DMS53 treated with DMSO at 0.1 percent for 48 hours (cell line): ENCODE results near the gene CPT1B.
A peak's percentile ranks its signal among the peaks of the same experiment; 100 is the strongest.
"Not testable (repeated sequence)": the region's sequence is repeated elsewhere in the genome, so short reads cannot be mapped to it uniquely, and the experiment has no call there.

Experiments used
- DNase-seq: peaks from one replicate; lab custom pipeline; 2025; ENCODE audit not compliant: unreplicated experiment; lab: John Stamatoyannopoulos, UW

The CPT1B gene

DNA sequence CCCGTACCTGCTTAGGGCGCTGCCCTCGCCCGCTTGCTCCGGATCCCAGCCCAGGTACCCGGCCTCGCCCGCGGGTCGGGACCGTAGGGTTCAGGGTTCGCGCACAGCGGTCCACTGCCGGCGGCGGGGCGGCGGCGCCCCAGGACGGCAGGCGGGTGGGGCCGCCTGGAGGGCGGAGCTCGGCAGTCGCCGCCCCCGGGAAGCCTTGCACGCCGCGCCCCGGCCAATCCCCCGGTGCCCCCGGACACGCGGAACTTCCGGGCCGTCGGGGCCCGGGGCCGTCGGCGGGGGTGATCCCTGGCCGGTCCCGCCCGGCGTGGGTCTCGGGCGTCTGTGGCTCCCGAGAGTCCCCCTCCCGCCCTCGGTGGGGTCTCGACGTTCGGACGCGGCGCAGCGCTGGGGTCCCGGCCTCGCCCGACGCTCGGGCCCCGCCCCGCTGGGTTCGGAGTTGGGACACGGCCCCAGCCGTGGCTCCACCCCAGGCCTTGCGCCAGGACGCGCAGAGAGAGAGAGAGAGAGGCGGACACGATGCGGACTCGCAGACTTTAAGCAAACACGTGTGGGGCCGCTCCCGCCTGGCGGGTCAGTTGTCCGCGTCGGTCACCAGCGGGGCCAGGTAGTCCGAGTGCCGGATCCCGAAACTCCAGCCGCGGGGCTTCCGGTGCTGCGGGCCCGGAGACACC, 48.2 kb downstream of the CPT1B start, which contains the start of gene TYMP:
Gene TYMP (minus strand): TSS at position 116 of the 683 bp plus-strand sequence. CDS start 303 bp downstream, outside the sequence.
- peak; percentile 44 for DNase-seq

DNA sequence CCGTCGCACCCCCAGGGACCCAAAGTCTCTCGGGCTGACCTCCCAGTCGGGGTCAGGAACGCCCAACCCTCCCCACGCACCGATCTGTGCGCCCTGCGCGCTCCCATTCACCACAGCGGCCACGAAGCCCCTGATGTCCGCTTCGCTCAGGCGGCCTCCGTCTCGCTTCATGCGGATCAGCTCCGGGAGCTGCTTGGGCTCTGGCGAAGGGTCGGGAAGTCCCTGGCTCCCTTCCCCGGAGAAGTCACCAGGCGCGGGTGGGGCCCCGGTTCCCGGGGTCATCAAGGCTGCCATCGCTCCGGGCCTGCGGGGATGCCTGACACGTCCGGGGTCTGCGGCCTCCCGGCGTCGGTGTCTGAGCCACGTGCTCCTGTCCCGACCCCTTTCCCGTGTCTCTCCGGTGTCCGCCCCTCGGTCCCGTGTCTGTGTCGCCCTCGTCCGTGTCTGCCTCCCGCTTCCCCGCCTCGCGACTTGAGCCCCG, 48.8 kb downstream of the CPT1B start:
- DNase-seq, result no peak

DNA sequence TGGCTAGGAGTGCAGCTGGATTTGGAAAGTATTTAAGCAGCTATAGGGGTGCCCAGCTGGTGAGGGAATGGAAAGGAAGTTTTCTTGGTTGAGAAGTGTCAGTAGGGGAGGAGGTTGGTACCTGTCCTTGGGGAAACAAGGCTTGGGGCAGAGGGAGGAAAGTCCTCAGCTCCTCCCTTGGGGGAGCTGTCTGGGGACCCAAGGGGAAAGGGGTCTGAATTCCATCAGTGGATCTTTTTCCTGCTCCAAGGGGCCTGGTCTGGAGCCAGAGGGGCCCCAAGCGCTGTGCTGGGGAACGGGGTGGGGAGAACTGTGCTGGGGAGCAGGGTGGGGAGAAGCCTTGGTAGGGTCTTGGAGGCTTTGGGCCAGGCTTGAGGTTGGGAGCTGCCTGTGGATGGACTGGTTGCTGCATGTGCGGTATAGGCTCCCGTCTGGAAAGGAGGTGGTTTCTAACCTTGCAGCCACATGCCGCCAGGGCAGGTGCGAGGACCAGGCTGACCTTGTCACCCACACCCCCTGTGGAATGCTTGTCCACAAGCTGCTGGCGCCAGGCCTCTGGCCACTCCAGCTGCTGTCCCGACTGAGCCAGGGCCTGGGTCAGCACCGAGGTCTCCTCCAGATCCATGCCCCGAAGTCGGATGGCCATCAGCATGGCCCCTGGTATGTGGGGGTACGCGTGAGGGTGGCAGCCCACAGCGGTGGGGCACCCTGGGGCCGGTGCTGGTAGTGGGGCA, 49.4 kb downstream of the CPT1B start:
- DNase-seq, result no peak

DNA sequence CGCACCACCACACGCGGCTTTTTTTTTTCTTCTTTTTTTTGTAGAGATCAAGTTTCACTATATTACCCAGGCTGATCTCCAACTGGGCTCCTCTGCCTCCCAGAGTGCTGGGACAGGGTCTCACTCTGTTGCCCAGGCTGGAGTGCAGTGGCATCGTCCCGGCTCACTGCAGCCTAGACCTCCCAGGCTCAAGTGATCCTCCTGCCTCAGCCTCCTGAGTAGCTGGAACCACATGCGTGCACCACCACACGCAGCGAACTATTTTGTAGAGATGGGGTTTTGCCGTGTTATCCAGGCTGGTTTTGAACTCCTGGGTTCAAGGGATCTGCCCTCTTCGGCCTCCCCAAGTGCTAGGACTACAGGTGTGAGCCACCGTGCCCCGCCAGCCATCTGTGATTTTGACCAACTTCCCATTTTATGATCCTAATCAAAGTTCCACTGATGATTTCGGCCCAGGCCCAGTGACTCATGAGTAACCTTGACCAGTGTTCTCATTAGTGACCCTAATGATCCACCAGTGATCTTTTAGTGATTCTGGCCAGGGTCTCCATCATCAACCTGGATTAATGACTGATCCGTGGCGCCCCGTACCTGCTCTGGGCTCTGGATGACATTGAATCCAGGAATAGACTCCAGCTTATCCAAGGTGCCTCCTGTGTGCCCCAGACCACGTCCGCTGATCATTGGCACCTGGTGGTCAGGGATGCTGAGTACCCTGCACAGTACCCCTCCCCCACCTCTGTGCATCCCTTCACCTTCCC, 50.1 kb downstream of the CPT1B start:
- no peak for DNase-seq

DNA sequence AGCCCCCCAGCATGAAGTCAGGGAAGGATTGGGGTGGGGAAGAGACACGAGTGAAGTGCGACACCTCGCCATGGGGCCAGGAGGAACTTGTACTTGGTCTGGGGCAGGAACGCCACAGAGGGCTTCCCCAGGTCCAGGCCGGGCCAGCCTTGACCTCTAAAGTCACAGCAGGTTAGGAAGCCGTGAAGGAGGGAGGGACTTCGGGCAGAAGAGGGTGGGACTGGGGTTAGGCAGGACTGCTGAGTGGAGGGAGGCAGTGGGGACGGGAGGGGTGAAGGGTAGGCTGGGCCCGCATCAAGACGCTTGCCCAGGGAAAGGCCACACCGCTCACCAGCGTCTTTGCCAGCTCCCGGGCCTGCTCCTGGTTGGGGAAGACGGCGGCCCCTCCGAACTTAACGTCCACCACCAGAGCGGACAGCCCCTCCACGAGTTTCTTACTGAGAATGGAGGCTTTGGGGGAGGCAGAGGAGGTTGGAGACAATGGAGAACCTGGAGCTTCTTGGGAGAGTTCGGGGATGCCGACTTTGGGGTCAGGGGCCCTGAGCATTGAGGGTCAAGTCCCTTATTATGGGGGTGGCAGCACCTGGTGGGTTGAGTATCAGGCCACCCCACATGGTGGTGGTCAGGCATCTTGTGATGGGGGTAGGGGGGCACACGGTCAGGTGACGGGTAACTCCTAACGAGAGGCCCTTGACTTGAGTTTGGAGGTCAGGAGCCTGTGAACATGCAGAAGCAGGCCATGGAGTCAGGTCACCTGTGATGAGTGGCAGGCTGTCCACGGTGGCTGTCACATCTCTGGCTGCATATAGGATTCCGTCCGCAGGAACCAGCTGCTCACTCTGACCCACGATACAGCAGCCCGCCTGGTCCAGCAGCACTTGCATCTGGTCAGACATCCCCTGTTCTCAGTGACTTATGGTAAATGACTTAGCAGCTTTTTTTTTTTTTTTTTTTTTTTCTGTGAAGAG, 51.1 kb downstream of the CPT1B start:
- peak; percentile 24 for DNase-seq

DNA sequence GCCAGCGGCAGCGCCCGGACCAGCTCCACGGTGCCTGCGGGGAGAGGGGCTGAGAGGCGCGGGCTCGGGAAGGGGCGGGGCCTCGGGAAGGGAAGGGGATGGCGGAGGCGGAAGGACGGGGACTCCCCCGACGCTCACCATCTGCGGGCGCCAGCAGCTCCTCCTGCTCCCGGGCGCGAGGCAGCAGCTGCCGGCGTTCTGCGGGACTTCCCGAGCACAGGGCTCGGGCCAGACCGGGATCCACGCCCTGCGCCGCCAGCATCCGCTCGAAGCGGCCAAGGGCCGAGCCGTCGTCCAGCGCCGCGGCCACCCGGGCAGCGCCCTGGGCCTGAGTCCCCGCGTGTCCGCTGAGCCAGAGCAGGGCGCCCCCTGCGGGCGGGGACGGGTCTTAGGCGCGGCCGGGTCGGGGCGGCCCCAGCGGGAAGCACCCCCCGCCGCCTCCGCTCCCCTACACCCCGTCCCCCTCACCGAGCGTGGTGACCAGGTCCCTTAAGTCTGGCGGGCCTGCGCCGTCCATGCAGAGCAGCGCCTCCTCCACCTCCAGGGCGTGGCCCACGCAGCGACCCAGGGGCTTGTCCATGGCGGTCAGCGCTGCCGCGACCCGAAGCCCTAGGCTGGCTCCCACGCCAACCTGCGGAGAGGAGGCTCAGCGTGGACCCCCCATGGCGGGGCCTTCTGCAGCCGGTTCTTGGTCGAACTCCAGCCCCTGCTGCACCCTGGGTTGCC, 52.0 kb downstream of the CPT1B start:
- DNase-seq, result peak; percentile 33

DNA sequence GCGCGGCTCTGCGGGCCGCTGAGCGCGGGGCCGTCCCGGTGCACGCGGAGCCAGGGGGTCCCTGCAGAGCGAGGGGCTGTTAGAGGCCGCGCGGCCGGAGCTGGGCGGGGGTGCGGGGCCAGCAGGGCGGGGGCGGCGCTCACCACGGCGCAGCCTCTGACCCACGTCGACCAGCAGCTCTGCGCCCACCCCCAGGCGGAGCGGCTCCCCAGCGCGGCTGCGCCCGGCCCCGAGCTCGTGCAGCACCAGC, 52.4 kb downstream of the CPT1B start:
- no peak for DNase-seq

DNA sequence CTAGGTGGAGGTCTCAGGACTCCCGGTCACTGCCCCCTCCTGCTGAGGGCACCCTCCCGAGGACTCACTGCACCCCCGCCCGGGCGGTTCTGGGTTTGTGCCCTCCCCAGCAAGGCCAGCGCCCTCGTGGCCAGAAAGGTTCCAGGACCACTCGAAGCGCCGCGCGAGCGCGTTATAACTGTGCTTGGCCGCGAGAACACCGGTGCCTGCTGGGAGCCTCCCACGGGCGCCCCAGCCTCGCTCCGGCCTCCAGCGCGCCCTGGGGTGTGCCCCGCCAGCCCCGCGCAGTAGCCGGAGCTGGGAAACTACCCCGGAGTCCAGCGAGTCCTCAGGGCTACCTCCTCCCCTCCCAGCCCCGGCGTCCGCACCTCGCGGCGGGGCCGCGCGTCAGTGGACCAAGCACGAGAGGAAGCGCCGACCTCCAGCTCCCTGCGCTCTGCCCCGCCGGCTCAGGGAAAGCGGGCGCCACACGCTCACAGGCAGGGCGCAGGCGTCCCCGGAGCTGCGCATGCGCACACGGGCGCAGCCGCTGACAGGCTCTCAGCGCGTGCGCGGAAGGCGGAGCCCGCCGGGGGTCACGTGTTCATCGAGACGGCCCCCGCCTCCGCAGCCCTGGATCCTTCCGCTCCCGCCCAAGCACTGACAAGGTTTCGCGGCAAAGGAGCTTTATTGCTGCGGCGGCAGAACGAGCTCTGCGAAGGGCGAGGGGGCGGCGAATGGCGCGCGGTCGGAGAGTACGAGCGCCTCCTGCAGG, 52.9 kb downstream of the CPT1B start, which contains the start of gene SCO2:
Gene SCO2 (minus strand): TSS at position 495 of the 754 bp plus-strand sequence. CDS start 1,187 bp downstream, outside the sequence.
- DNase-seq, result peak; percentile 88

DNA sequence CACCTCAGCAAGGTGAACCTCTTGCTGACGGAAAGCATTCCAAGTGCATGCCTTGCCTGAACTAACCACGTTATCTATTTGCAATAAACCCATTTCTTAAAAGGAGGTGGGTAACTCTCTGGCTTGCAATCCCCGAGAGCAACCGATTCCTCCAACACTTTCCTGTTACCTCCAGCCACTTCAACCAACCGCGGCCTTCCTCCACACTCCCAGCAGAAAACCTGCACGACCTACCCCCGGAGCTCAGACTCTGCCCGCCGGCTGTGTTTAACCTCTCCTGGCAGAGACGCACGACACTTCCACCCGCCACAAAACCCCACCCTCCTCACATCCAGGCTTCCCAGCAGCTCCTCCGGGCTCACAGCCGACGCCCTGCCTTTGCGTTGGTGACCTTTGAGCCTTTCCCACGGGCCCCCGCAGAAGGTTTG, 53.5 kb downstream of the CPT1B start:
- DNase-seq, result peak; percentile 20

DNA sequence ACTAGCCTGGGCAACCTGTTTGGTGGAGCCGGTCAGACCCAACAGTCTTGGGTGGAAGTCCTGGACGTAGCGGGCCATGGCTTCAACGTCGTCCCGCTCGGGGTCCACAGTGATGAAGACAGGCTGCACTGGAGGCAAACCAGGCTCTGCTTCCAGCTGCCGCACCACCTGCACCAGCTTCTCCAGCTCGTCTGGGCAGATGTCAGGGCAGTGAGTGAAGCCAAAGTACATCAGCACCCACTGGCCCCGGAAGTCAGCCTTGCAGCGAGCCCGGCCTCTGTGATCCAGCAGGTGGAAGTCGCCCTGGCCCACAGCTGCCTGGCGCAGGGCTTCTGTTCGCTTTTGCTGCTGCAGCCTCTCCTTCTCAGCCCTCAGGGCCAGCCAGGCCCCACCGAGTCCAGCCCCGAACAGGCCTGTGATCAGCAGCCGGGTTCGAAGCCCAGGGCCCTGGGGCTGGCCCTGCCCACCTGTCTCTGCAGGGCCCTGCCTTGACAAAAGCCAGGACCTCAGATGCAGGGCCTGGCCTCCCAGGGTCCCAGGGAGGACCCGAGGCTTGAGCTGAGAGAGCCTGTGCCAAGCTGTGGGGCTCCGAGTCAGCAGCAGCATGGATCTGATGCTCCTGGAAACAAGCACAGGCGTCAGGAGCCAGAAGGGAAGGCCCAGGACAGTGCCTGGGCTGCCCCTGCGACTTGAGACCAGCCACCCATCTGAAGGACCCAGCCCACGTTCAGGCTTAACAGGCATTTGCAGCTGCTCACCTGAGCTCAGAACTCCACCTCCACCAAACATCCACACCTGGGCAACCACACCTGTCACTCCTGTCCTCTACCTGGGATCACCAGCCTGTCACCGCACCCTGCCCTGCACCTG, 54.2 kb downstream of the CPT1B start:
- peak; percentile 8 for DNase-seq

DNA sequence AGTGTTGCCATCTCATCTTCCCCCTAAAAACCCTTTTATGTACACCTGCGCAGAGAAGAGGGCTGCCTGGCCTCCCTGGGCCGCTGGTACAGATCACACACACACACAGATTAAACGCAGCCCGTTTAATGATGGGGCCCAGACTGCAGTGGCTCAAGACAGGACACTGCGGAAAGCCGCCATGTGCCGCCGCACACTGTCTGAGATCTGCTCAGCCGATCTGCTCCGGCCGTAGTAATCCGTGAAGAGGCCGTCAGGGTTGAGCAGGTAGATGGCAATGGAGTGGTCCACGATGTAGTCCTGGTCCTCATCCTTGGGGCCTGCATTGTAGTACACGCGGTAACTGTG, 54.8 kb downstream of the CPT1B start:
- no peak for DNase-seq

DNA sequence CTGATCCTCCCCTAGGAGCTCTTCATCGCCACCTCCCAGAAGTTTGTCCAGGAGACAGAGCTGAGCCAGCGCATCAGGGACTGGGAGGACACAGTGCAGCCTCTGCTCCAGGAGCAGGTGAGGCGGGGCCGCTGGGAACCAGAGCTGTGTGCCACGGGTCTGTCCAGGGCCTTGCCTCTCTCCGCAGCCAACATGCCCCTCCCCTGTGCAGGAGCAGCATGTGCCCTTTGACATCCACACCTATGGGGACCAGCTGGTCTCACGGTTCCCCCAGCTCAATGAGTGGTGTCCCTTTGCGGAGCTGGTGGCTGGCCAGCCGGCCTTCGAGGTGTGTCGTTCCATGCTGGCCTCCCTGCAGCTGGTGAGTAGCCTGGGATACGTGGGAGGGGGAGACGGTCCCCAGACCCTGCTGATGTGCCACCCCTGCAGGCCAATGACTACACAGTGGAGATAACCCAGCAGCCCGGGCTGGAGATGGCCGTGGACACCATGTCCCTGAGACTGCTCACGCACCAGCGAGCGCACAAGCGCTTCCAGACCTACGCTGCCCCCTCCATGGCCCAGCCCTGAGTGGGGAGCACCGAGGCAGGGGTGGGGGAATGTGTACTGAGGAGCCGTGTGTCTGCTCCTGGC, 55.3 kb downstream of the CPT1B start:
- DNase-seq, result no peak

DNA sequence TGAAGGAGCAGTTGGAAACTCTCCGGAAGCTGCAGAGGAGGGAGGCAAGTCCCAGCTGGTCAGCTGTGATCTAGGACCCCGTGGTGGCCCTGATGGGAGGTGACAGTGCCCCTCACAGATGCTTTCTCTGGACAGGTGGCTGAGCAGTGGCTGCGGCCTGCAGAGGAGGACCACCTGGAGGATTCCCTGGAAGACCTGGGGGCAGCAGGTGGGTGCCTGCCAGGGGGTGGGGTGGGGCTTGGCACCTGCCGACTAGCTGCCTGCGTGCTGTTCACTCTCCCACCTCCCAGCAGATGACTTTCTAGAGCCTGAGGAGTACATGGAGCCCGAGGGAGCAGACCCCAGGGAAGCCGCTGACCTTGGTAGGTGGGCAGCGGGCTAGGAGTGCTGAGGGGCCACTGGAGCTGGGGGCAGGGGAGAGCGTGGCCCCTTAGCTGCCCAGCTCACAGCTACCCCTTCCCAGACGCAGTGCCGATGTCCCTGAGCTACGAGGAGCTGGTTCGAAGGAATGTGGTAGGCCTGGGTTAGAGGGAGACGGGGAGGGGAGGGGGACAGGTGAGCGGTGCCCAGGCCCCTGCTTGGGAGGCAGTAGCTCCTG, 55.9 kb downstream of the CPT1B start:
- no peak for DNase-seq

DNA sequence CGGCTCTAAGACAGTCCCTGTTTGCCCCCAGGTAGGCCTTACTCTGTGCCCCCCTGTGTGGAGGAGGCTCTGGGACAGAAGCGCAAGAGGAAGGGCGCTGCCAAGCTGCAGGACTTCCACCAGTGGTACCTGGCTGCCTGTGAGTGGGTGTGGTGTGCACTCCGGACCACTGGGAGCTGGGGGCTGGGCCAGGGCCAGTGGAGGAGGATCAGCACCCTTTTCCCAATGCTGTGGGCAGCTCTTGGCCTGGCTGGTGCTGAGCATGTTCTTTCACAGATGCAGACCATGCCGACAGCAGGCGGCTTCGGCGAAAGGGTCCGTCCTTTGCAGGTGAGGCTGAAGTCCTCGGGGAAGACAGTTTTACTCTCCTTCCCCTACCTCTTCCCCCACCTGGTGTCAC, 56.5 kb downstream of the CPT1B start:
- no peak for DNase-seq

DNA sequence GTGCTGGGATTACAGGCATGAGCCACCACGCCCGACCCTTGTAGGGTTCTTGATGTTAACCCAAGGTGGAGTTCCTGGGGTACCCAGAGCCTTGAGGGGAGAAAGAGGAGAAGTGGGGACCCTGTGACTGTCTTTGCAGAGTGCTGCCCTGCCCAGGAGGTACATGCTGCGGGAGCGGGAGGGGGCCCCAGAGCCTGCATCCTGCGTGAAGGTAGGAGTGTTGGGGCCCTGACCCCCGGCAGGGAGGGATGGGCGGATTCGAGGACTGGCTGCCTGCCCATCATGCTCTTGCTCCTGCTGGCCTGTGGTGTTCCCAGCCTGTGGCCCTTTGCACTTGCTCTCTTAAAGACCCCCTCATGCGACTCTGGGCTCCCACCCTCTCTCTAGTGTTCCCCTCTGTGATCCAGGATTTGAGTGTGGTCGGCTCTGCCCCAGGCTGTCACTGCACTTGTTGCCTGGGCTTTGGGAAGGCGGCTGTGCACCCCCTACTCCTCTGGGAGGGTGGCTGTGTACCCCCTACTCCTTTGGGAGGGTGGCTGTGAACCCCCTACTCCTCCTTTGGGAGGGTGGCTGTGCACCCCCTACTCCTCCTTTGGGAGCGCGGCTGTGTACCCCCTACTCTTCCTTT, 57.3 kb downstream of the CPT1B start:
- DNase-seq, result no peak

DNA sequence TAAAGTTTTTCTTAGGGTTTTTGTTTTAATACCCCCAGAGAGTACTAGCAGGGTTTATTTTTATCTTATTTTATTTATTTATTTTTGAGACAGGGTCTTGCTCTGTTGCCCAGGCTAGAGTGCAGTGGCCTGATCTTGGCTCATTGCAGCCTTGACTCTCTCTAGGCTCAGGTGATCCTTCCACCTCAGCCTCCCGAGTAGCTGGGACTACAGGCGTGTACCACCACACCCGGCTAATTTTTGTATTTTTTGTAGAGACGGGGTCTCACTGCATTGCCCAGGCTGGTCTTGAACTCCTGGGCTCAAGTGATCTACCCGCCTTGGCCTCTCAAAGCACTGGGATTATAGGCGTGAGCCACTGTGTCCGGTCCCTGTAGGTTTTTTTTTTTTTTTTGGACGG, 58.0 kb downstream of the CPT1B start:
- not testable (repeated sequence) for DNase-seq

DNA sequence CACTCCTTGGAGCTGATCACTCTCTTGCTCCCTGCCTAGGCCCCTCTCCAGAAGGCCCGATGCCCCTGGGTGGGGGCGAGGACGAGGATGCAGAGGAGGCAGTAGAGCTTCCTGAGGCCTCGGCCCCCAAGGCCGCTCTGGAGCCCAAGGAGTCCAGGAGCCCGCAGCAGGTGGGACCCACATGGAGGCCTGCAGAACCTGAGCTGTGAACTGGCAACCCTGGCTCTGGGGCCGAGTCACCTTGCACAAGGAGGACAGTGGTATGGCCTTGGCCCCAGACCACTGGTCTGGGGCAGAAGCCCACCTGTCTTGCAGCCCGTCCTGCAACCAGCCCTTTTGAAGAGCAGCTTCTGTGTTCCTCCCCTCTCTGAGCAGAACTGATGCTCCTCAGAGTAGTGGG, 59.1 kb downstream of the CPT1B start:
- DNase-seq, result no peak
